Esophagus squamous epithelium (tissue), 4 donors: Measurements from ENCODE around the gene PRSS27.

ENCODE experiments used
- CTCF ChIP-seq, 6 experiments: fragments of 450-650 bp in 4 of 6; fragments of 200-600 bp in 2 of 6; sonication (generic) in 2 of 6; IDR thresholded peaks; one replicate each; pipeline ENCODE4 v1.5.1; 2016 to 2019; ENCODE audit warnings: antibody characterized with exemption in 6 of 6, mild to moderate bottlenecking in 4 of 6, moderate library complexity in 4 of 6
- POLR2A ChIP-seq, 4 donors: fragments of 450-650 bp; IDR thresholded peaks; one replicate each; pipeline ENCODE4 v1.6.1; 2017; ENCODE audit warnings: antibody characterized with exemption in 4 of 4, mild to moderate bottlenecking in 4 of 4, moderate library complexity in 3 of 4

GRCh38 chr16:2698103-2698870 is 21.7 kb downstream of the PRSS27 start:
- TF ChIP-seq POLR2A (IDR thresholded peaks at IDR 0.05) (no peak), CTCF (IDR thresholded peaks at IDR 0.05) (no peak)
